ENCODE measurements around the gene ZNF618.

The ZNF618 gene

GRCh38 chr9:114098936-114099668 lies 223.0 kb downstream of the ZNF618 start, which contains the start of gene KIF12:
Gene KIF12, minus strand, starts transcription at chr9:114099292. Its CDS starts 16 bp downstream, at chr9:114099276.
- no peak for DNase-seq (ENCODE audit: low read depth)

GRCh38 chr9:114099669-114100270 lies 223.7 kb downstream of the ZNF618 start:
- DNase-seq (ENCODE audit: low read depth): no peak

- DNase-seq (ENCODE audit: low read depth): no peak
Observed at GRCh38 chr9:114100536-114100935, 224.4 kb downstream of the ZNF618 start.

- no peak for DNase-seq (ENCODE audit: low read depth)
Observed at GRCh38 chr9:114102484-114102883, 226.4 kb downstream of the ZNF618 start.

GRCh38 chr9:114105236-114105635 lies 229.1 kb downstream of the ZNF618 start:
- no peak for DNase-seq (ENCODE audit: low read depth)

Measured in stimulated activated CD8-positive, alpha-beta memory T cell treated with anti-CD3 and anti-CD28 coated beads, Interleukin-15, amount 100 ng/mL, for 1 hour (primary cell).